ENCODE data around the gene TYMS. TPM values are rescaled to one million over a fixed set of nuclear protein-coding genes. Genes with fewer than 3 reads are reported as not detected.

Gene TYMS
- total RNA-seq, result 10 to 100 TPM in 3 of 4 donors, 1 to 10 TPM in 1; 6.7 to 29.6 (median 21.3) TPM

- Histone ChIP-seq H3K4me1 (peaks cover 0 to 21% (median 5%) of the 10 kb centered on the region in 3 donors), H3K27me3 (peaks cover 0 to 46% (median 0%) of the 10 kb centered on the region in 4 donors), H3K4me3 (peak within 1 kb of the TSS; percentile 52 to 85 (median 70)), H3K36me3 (no peaks in the 10 kb centered on the region), H3K9me3 (no peaks in the 10 kb centered on the region), H3K27ac (peak within 1 kb of the TSS; percentile 62 to 79 (median 62))
- no peak for DNase-seq
- 0% methylated on average over 8 to 28 of the region's 79 CpGs for WGBS, 2 donors
- peak in 1 of 4 donors; percentile 9 for TF ChIP-seq POLR2A (IDR thresholded peaks at IDR 0.05)
- TF ChIP-seq, protein P1, sequence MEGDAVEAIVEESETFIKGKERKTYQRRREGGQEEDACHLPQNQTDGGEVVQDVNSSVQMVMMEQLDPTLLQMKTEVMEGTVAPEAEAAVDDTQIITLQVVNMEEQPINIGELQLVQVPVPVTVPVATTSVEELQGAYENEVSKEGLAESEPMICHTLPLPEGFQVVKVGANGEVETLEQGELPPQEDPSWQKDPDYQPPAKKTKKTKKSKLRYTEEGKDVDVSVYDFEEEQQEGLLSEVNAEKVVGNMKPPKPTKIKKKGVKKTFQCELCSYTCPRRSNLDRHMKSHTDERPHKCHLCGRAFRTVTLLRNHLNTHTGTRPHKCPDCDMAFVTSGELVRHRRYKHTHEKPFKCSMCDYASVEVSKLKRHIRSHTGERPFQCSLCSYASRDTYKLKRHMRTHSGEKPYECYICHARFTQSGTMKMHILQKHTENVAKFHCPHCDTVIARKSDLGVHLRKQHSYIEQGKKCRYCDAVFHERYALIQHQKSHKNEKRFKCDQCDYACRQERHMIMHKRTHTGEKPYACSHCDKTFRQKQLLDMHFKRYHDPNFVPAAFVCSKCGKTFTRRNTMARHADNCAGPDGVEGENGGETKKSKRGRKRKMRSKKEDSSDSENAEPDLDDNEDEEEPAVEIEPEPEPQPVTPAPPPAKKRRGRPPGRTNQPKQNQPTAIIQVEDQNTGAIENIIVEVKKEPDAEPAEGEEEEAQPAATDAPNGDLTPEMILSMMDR (IDR thresholded peaks at IDR 0.05), result no peak
- intact Hi-C loops (cut with DNase I), result no loop called here
Measured at GRCh38 chr18:657311-658000, at the start of gene TYMS. Gene TYMS (plus strand): TSS chr18:657653. CDS start chr18:657743, 90 bp downstream.

DNA sequence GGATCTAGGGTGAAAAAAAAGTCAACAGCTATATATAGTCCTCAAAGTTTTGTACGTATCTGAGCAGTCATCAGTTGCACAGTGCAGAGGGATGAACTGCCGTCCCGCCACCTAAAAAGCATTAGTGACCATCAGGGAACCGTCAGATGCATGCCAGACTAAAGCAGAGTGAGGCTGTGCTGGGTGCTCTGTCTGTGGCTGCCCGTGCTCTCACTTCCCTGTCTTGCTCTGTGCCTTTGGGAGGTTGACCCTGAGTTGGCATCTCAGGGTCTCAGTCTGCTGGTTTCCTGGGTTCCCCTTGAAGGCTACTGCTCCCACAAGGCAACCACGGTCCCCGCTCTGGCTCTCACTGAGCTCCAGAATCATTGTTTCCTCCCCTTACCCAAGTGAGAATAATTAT, 49.5 kb upstream of the TYMS start:
- Histone ChIP-seq H3K4me3 (no peak overlapping the region), H3K9me3 (no peaks in the 10 kb centered on the region), H3K36me3 (no peaks in the 10 kb centered on the region), H3K27ac (no peak overlapping the region), H3K4me1 (no peaks in the 10 kb centered on the region), H3K27me3 (no peaks in the 10 kb centered on the region)
- 76 to 100% methylated on average over 3 to 7 of the region's 7 CpGs for WGBS, 2 donors
- intact Hi-C loops (cut with DNase I), result no loop called here
- DNase-seq, result no peak
- TF ChIP-seq, protein P1 (IDR thresholded peaks at IDR 0.05), result no peak
- no peak for TF ChIP-seq POLR2A (IDR thresholded peaks at IDR 0.05)

DNA sequence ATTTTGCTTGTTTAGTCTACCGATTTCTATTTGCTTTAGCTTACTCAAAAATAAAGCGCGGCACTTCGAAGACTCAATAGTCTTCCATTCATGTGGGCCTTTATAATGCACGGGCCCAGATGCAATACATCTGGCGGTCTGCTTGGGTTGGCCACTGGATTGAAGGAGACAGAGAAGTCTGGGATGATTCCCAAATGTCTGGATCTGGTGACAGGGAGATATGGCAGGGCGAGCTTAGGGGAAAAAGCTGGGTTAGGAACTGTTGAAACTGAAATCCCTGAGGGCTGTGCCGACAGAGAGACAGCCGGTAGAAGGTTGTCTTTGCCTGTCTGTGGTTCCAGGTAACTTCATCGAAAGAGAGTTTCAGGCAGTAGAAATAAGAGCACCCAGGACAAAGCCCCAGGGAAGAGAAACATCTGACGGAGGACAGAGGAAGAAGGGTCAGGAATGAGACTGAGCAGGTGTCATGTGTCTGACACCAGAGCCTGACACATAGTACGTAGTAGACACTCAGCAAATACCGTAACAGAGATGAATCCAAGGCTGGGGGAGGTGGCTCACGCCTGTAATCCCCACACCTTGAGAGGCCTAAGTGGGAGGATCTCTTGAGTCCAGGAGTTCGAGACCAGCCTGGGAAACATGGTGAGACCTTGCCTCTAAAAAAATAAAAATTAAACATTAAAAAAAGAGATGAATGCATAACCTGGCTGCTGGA, 47.1 kb upstream of the TYMS start:
- DNase-seq, result no peak
- TF ChIP-seq, protein P1 (IDR thresholded peaks at IDR 0.05), result no peak
- TF ChIP-seq POLR2A (IDR thresholded peaks at IDR 0.05), result no peak
- intact Hi-C loops (cut with DNase I), result loop anchor here (10.0 kb wide), 2 partner anchors 116 to 326 kb away; no protein-coding TSS in a partner anchor

DNA sequence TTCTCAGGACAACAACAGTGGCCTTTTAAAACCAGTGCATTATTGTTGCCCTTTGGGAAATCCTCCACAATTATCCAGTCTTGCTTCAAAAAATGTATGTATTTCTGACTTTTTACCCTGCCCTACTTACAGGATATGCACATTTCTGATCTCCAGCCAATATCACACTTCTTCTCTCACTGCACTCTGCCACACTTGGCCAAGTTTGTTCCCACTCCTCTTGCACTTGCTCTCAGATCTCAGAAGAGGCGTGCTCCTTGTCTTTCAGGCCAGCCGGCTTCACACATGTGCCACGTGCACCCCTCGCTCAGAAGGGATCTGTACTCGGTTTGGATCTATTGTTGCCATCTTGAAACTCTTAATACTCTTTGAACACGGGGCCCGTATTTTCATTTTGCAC, 45.3 kb upstream of the TYMS start:
- no peak for TF ChIP-seq POLR2A (IDR thresholded peaks at IDR 0.05)
- TF ChIP-seq, protein P1 (IDR thresholded peaks at IDR 0.05), result no peak
- H3K4me3 ChIP-seq, result no peak overlapping the region
- 74 to 89% methylated on average over 7 of the region's 7 CpGs for WGBS, 2 donors
- H3K9me3 ChIP-seq, result no peaks in the 10 kb centered on the region
- intact Hi-C loops (cut with DNase I), result loop anchor here (10.0 kb wide), 2 partner anchors 117 to 327 kb away; no protein-coding TSS in a partner anchor
- DNase-seq, result no peak
- H3K27ac ChIP-seq, result no peak overlapping the region
- H3K36me3 ChIP-seq, result no peaks in the 10 kb centered on the region
- no peaks in the 10 kb centered on the region for H3K4me1 ChIP-seq
- H3K27me3 ChIP-seq, result no peaks in the 10 kb centered on the region

More for the DNA sequence above, 47.1 kb upstream of the TYMS start:
- no peak overlapping the region for H3K4me3 ChIP-seq
- no peaks in the 10 kb centered on the region for H3K36me3 ChIP-seq
- WGBS, 2 donors, result 69 to 77% methylated on average over 15 of the region's 15 CpGs
- H3K27me3 ChIP-seq, result no peaks in the 10 kb centered on the region
- H3K9me3 ChIP-seq, result no peaks in the 10 kb centered on the region
- no peaks in the 10 kb centered on the region for H3K4me1 ChIP-seq
- H3K27ac ChIP-seq, result no peak overlapping the region

DNA sequence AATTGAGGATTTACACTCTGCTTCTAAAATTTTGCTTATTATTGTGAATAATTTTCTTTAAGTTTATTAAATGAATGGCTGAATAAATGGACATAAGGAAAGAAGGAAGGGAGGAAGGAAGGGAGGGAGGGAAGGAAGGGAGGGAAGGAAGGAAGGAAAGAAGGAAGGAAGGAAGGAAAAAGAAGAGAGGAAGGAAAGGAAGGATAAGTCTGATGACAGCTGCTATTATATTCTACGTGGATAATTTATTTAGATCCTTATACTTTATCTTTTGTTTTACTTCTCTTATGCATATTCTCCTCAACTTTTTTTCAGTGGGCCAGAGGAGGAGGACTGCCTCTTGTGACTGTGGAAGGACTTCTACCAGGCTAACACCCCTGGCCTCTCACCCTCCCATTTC, 43.3 kb upstream of the TYMS start:
- no peaks in the 10 kb centered on the region for H3K4me1 ChIP-seq
- intact Hi-C loops (cut with DNase I), result loop anchor here (10.0 kb wide), 2 partner anchors 119 to 329 kb away; no protein-coding TSS in a partner anchor
- no peaks in the 10 kb centered on the region for H3K27me3 ChIP-seq
- H3K4me3 ChIP-seq, result no peak overlapping the region
- 59 to 64% methylated on average over 1 of the region's 1 CpG for WGBS, 2 donors
- no peaks in the 10 kb centered on the region for H3K9me3 ChIP-seq
- H3K36me3 ChIP-seq, result no peaks in the 10 kb centered on the region
- H3K27ac ChIP-seq, result no peak overlapping the region
- no peak for DNase-seq
- TF ChIP-seq, protein P1 (IDR thresholded peaks at IDR 0.05), result no peak

Measured in esophagus squamous epithelium (tissue), 5 donors.